Uterus (tissue), 4 donors: ENCODE measurements around the gene SUCNR1. TPM values are rescaled to one million over a fixed set of nuclear protein-coding genes. Genes with fewer than 3 reads are reported as not detected.
"Not testable (repeated sequence)": the region's sequence is repeated elsewhere in the genome, so short reads cannot be mapped to it uniquely, and the experiment has no call there.

Experiments used
- DNase-seq, 2 donors: peaks; one replicate each; pipeline ENCODE4 v3.0.0-alpha.2; 2019 to 2020
- H3K27ac ChIP-seq, 2 donors: fragments of 200-600 bp; sonication (generic); 1 replicate in 1 of 2; 2 replicates in 1 of 2; pipeline ENCODE4 v1.5.1; 2016 to 2018
- H3K27me3 ChIP-seq, 2 donors: fragments of 200-600 bp; sonication (generic); one replicate each; pipeline ENCODE4 v1.5.1; 2018 to 2019; ENCODE audit warnings: control low read depth in 1 of 2
- H3K36me3 ChIP-seq, 2 donors: fragments of 200-600 bp; sonication (generic); one replicate each; pipeline ENCODE4 v1.5.1; 2019; ENCODE audit warnings: control low read depth in 1 of 2
- H3K4me1 ChIP-seq, 2 donors: fragments of 200-600 bp; sonication (generic); one replicate each; pipeline ENCODE4 v1.5.1; 2018 to 2019; ENCODE audit warnings: control low read depth in 1 of 2
- H3K4me3 ChIP-seq, 2 donors: fragments of 200-600 bp; sonication (generic); 1 replicate in 1 of 2; 2 replicates in 1 of 2; pipeline ENCODE4 v1.5.1; 2018 to 2019; ENCODE audit warnings: mild to moderate bottlenecking in 1 of 2
- H3K9me3 ChIP-seq, 2 donors: fragments of 200-600 bp; sonication (generic); one replicate each; pipeline ENCODE4 v1.5.1; 2019; ENCODE audit warnings: control low read depth in 1 of 2
- POLR2A ChIP-seq, 2 donors: fragments of 450-650 bp; IDR thresholded peaks; one replicate each; pipeline ENCODE4 v1.6.1; 2016; ENCODE audit warnings: antibody characterized with exemption in 2 of 2, mild to moderate bottlenecking in 1 of 2, moderate library complexity in 1 of 2
- intact Hi-C: fragments of 100-400 bp; cut with DNase I; formaldehyde crosslinking; loops from one replicate; pipeline ENCODE4 v1.15.1; 2023; ENCODE audit warnings: low total_unique reads
- total RNA-seq, 4 donors: library from RNA; depleted of rRNA in 3 of 4; stranded (reverse); fragments of >200 nt in 3 of 4; gene quantifications; one replicate each; pipeline versions ENCODE4 v1.1.0 to v1.2.4, GENCODE V29; 2014 to 2023
- TF ChIP-seq, protein P1 (sequence below), 4 experiments: fragments of 200-600 bp in 2 of 4; fragments of 450-650 bp in 2 of 4; sonication (generic) in 2 of 4; IDR thresholded peaks; one replicate each; pipeline ENCODE4 v1.5.1; 2016 to 2019; ENCODE audit warnings: antibody characterized with exemption in 4 of 4, mild to moderate bottlenecking in 2 of 4, moderate library complexity in 1 of 4
- donor health status: DM: yes; HTN: yes; CAD: no.

SUCNR1 gene
- total RNA-seq, 4 donors from 2014 or later, result 0.21 to 0.59 TPM; not detected in 2

- H3K27me3 ChIP-seq, result no peaks in the 10 kb centered on the region
- intact Hi-C loops, result no loop called here
- no peaks in the 10 kb centered on the region for H3K4me1 ChIP-seq
- H3K4me3 ChIP-seq, result no peak overlapping the region
- no peak for TF ChIP-seq POLR2A (IDR thresholded peaks at IDR 0.05)
- TF ChIP-seq, protein P1, sequence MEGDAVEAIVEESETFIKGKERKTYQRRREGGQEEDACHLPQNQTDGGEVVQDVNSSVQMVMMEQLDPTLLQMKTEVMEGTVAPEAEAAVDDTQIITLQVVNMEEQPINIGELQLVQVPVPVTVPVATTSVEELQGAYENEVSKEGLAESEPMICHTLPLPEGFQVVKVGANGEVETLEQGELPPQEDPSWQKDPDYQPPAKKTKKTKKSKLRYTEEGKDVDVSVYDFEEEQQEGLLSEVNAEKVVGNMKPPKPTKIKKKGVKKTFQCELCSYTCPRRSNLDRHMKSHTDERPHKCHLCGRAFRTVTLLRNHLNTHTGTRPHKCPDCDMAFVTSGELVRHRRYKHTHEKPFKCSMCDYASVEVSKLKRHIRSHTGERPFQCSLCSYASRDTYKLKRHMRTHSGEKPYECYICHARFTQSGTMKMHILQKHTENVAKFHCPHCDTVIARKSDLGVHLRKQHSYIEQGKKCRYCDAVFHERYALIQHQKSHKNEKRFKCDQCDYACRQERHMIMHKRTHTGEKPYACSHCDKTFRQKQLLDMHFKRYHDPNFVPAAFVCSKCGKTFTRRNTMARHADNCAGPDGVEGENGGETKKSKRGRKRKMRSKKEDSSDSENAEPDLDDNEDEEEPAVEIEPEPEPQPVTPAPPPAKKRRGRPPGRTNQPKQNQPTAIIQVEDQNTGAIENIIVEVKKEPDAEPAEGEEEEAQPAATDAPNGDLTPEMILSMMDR (IDR thresholded peaks at IDR 0.05), result no peak
- no peaks in the 10 kb centered on the region for H3K9me3 ChIP-seq
- DNase-seq, result no peak
- no peaks in the 10 kb centered on the region for H3K36me3 ChIP-seq
- H3K27ac ChIP-seq, result peak overlapping the region; percentile 64 to 75
These were observed 53.5 kb downstream of the SUCNR1 start for GRCh38 chr3:151926956-151927355.

- H3K4me1 ChIP-seq, H3K9me3 ChIP-seq, DNase-seq, H3K27me3 ChIP-seq, intact Hi-C loops, H3K4me3 ChIP-seq, H3K36me3 ChIP-seq: not testable (repeated sequence)
- peak overlapping the region; percentile 64 to 75 for H3K27ac ChIP-seq
These were observed 54.6 kb downstream of the SUCNR1 start for GRCh38 chr3:151927915-151928525.

DNA sequence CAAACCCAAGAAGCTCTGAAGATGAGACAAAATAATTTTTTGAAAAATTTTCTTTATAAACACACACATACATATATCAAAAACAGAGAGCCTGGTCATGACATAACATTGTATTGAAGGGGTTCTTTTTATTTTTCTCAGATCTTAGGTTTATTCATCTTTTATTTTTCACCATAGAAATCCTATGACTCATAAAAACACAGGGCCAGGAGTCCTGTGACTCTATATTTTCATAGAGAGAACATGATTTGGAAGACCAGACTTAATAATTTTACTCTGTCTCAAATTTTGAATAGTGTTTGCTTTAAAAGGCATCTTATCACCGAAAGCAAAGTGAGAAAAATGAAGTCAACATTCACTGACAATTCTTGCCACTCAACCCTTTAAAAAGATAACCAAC is 57.7 kb downstream of the SUCNR1 start:
- intact Hi-C loops, result no loop called here
- Histone ChIP-seq H3K9me3 (no peaks in the 10 kb centered on the region), H3K27me3 (no peaks in the 10 kb centered on the region), H3K36me3 (no peaks in the 10 kb centered on the region), H3K4me3 (no peak overlapping the region), H3K4me1 (no peaks in the 10 kb centered on the region), H3K27ac (peak overlapping the region in 1 of 2 donors; percentile 38)
- no peak for TF ChIP-seq POLR2A (IDR thresholded peaks at IDR 0.05)
- TF ChIP-seq, protein P1 (IDR thresholded peaks at IDR 0.05), result no peak
- no peak for DNase-seq

DNA sequence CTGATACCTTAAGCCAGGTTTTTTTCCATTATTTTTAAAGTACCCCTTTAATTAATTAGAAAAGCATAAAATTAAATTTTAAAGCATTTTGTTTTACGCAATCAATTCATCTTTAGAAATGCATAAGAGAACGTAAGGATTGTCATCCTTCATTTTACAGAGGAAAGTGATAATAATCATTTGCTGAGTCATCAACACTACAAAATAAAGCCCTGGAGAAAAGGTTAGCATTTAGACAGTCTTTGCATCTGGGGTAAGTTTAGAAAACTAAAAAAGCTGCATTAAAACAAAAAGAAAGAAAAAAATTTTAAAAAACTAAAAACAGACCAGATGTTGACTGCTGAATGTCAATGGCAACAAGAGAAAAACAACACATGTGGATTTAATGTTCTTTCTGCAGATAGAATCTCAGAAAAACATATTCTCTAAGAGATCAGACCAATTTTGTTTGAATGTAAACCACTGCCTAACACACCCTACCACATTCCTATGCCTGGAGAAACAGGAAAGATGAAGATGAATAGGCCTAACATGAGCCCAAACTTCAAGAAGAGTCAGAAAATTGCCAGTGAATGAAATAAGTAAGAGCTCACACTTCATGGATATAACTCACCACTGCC is 59.9 kb downstream of the SUCNR1 start:
- DNase-seq, result no peak
- no peaks in the 10 kb centered on the region for H3K9me3 ChIP-seq
- no peaks in the 10 kb centered on the region for H3K4me1 ChIP-seq
- no peaks in the 10 kb centered on the region for H3K36me3 ChIP-seq
- TF ChIP-seq, protein P1 (IDR thresholded peaks at IDR 0.05), result no peak
- no peak for TF ChIP-seq POLR2A (IDR thresholded peaks at IDR 0.05)
- intact Hi-C loops, result no loop called here
- H3K27me3 ChIP-seq, result no peaks in the 10 kb centered on the region
- H3K4me3 ChIP-seq, result no peak overlapping the region
- peak overlapping the region; percentile 8 to 25 for H3K27ac ChIP-seq

Other genes starting within 250 kb of the SUCNR1 start
- under 1 TPM in 1 of 4 donors, not detected in 3; 0.21 TPM for gene AADACL2, start 139.7 kb upstream of the SUCNR1 start, total RNA-seq
- gene AADAC, start 59.5 kb upstream of the SUCNR1 start, total RNA-seq, result under 1 TPM in 1 of 4 donors, not detected in 3; 0.35 TPM